GM12873 (cell line): ENCODE measurements around the gene WNT6.
A peak's percentile ranks its signal among the peaks of the same experiment; 100 is the strongest.

Source experiments
- TF ChIP-seq, protein P1 (sequence below): IDR thresholded peaks from 2 replicates; pipeline ENCODE4 v1.5.1; 2012; ENCODE audit warnings: low read depth, mild to moderate bottlenecking, moderate library complexity, low read length, control low read depth; ENCODE audit not compliant: insufficient read depth; ENCODE audit errors: missing control alignments

WNT6 gene

DNA sequence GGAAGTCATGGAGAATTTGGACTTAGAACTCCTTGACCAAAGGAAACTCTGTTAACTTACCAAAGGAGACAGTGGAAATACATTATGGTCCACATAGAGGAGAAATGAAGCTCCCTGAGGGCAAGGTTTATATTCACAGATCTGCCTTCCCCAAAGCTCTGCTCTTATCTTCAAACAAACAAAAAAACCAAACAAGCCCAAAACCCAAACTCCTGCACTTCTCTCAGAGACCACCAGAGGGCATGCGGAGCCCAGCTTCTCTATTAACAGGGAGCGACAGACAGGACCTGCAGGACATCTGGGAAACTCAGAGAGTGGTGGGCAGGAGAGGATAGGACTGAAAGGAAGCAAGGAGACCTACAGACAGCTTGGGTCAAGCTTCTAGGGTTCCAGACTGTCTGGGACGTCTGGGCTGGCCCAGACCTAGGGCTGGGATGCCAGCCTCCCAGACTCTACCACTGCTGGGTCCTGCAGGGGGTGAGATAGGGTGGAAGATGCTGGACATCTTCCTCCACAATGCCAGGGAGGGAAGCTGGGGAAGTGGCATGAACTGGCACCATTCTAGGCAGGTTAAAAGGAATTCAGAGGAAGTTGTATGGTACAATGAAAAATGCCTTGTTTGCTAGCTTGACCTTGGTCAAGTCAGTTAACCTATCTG lies 17.1 kb downstream of the WNT6 start:
- TF ChIP-seq, protein P1, sequence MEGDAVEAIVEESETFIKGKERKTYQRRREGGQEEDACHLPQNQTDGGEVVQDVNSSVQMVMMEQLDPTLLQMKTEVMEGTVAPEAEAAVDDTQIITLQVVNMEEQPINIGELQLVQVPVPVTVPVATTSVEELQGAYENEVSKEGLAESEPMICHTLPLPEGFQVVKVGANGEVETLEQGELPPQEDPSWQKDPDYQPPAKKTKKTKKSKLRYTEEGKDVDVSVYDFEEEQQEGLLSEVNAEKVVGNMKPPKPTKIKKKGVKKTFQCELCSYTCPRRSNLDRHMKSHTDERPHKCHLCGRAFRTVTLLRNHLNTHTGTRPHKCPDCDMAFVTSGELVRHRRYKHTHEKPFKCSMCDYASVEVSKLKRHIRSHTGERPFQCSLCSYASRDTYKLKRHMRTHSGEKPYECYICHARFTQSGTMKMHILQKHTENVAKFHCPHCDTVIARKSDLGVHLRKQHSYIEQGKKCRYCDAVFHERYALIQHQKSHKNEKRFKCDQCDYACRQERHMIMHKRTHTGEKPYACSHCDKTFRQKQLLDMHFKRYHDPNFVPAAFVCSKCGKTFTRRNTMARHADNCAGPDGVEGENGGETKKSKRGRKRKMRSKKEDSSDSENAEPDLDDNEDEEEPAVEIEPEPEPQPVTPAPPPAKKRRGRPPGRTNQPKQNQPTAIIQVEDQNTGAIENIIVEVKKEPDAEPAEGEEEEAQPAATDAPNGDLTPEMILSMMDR = peak; percentile 91

DNA sequence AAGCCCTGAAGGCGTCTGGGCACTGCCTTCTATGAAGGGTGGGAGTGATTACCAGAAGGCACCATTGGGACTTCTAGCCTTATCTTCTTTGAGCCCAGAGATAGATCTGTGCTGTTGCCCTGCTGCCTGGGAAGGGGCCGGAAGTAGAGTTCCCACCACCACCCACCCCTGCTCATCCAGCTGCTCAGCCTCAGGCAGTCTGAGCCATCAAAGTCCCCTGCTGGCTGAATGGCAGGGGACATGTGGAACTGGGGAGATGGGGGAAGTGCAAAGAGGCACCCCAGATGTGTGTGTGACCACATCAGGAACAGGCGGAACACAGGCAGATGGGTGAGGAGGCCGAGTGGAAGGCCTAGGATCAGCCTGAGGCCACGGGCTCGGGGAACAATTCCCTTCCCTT lies 17.7 kb downstream of the WNT6 start:
- TF ChIP-seq, protein P1 = no peak

DNA sequence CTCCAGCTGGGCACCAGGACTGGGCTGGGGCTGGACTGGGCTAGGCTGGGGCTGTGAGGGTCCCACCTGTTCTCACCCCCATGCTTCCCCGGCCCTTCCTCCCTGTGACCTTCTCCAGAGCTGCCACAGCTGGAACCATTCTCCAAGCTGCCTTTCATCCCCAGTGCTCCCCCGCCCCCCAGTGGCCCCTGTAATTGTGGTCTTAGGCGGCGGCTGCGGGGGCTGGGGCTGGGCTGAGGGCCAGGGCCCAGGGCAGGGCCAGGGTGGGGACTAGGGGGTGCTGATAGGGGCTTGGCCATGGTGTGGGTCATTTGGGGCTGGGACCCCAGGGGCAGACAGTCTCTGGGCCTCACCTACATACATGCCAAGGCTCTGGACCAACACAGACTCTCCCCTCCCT lies 18.3 kb downstream of the WNT6 start:
- TF ChIP-seq, protein P1 = no peak

DNA sequence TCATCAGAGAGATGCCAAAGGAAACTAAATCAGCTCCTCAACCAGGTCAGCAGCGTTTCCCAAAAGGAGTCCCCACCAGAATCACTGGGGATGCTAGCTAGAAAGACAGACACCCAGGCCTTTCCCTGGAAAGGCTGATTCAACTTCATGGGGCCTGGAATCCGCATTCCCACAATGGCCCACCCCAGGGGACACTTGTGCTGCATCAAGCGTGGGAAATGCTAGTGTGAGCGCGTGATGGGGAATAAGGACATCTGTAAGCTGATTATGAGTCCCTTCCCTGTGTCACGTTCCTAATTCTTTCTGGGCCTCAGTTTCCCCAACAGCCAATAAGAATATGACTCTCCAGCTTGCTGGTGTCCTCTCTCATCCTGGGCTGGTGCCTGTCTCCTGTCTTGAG lies 18.9 kb downstream of the WNT6 start:
- TF ChIP-seq, protein P1 = no peak

DNA sequence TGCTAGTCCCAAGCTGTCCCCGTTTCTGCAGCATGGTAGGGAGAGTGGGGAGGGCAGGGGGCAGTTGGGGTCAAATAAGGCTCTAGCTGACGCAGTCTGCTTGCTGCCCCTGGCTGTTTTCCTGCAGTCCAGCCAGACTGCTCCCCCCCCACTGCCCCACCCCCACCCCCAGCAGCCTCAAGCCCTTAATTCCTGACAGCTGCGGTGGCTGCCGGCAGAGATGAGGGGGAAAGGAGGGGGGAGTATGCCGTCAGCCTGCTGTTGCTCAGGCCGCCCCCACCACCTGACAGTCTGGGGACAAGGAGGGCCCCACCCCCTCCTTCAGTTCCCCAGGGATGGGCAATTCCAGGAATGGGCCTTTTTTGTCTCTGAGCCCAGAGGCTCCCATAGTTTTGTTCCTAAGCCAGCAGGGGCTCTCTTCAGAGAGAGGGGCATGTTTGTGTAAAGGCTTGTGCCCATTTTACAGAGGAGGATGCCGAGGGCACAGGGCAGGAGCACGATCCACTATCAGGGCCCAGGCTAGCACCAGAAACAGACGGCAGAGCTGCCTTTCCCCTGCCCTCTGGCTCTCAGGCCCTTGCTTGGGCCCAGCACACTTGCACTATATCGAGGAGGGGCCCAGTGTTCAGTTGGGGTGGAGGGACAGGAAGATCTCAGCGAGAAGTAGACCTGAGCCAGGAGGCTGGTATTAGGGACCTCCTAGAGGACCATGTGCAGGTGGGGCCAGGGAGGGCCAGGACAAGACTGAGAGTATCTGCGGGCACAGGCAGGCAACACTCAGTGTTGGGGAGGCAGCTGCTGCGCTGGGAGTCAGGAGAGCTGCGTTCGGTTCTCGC lies 19.5 kb downstream of the WNT6 start:
- TF ChIP-seq, protein P1 = no peak

DNA sequence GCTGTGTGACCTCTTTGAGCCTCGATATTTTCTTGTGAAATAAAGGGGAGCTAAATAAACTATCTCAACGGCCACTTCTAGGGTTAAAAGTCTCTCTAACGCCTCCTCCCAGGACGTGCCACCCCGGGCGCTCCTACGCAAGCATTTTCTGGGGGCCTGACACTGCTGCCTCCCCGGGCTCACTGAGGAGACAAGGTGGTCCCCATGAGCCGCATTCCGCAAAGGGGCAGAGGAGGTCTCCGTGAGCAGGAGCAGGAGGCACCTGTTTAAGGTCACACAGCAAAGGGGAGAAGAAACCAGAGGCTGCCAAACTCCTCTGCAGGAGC lies 20.1 kb downstream of the WNT6 start:
- TF ChIP-seq, protein P1 = no peak

DNA sequence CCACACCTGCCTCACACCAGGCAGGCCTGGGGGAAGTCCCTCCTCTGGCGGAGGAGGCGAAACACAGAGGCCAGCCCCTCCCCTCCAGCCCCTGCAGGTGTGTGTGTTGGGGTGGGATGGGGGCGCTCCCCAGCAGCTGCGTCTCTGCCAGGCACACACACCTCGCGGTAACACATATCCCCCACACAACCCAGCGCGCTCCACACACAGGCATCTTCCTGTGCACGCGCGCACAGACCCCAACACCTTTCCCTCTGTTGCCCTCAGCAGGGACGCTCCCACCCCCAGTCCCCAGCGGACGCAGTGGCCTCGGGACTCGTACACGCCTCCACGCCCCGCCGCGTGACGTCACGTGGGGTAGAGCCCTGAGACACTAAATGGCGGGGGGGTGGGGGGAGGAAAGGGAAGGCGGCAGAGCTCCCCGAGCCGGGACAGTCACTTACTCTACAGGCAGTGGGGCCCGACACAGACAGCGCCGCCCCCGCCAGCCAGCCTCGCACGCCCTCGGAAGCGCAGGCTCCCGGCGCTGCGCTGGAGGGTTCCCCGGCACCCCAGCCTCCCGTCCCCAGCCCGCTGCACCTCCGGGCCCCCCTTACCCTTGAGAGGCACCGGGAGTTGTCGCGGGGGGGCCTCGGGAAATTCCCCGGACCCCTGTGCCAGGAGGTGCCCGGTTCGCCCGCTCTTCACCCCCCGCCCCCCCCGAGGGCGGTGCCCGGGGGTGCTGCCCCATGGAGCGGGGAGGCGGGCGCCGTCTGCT lies 20.7 kb downstream of the WNT6 start, which contains the start of gene WNT10A:
Gene WNT10A, plus strand, starts transcription at position 751 of the 757 bp plus-strand sequence. CDS start 144 bp downstream, outside the sequence.
- TF ChIP-seq, protein P1 = peak; percentile 7
